Astrocyte (in vitro differentiated cells and primary cell): ENCODE measurements around the gene GPANK1. TPM values are rescaled to one million over a fixed set of nuclear protein-coding genes. Genes with fewer than 3 reads are reported as not detected.

Experiments used
- DNase-seq: peaks from one replicate; pipeline ENCODE4 v3.0.0-alpha.2; 2010; ENCODE audit warnings: low read depth
- FAIRE-seq: peaks from 2 replicates; lab custom pipeline; 2011; peaks lifted over from hg19 to GRCh38; lab: Jason Lieb, UNC
- H2AFZ ChIP-seq: 2 replicates; pipeline ENCODE4 v1.6.0; 2012; ENCODE audit warnings: low read depth, low read length, inconsistent platforms
- H3K27ac ChIP-seq: 2 replicates; pipeline ENCODE4 v1.5.1; 2011; ENCODE audit warnings: low read depth, low read length, inconsistent platforms
- H3K27me3 ChIP-seq: 2 replicates; pipeline ENCODE4 v1.6.0; 2011; ENCODE audit warnings: low read length, inconsistent platforms; ENCODE audit not compliant: insufficient read depth
- H3K36me3 ChIP-seq: 2 replicates; pipeline ENCODE4 v1.5.1; 2011; ENCODE audit warnings: low read length, inconsistent platforms; ENCODE audit not compliant: insufficient read depth
- H3K4me1 ChIP-seq: 2 replicates; pipeline ENCODE4 v1.5.1; 2011; ENCODE audit warnings: low read length, inconsistent platforms; ENCODE audit not compliant: insufficient read depth
- H3K4me2 ChIP-seq: 2 replicates; pipeline ENCODE4 v1.6.0; 2012; ENCODE audit warnings: low read length, inconsistent platforms
- H3K4me3 ChIP-seq: 2 replicates; pipeline ENCODE4 v1.5.1; 2011; ENCODE audit warnings: low read depth, mild to moderate bottlenecking, low read length, inconsistent platforms; ENCODE audit not compliant: insufficient read depth
- H3K79me2 ChIP-seq: 2 replicates; pipeline ENCODE4 v1.6.0; 2012; ENCODE audit warnings: mild to moderate bottlenecking, low read length, inconsistent platforms; ENCODE audit not compliant: insufficient read depth
- H3K9ac ChIP-seq: 2 replicates; pipeline ENCODE4 v1.6.0; 2012; ENCODE audit warnings: mild to moderate bottlenecking, low read length, inconsistent platforms
- H3K9me3 ChIP-seq: 2 replicates; pipeline ENCODE4 v1.5.1; 2012; ENCODE audit warnings: low read depth, mild to moderate bottlenecking, low read length, inconsistent platforms; ENCODE audit not compliant: insufficient read depth
- H4K20me1 ChIP-seq: 2 replicates; pipeline ENCODE4 v1.6.0; 2012; ENCODE audit warnings: low read length, inconsistent platforms; ENCODE audit not compliant: insufficient read depth
- H3K27ac Mint-ChIP-seq: one replicate; pipeline ENCODE4 v1.8.0; 2021; ENCODE audit warnings: mild to moderate bottlenecking, mixed read lengths; ENCODE audit not compliant: unreplicated experiment
- H3K27me3 Mint-ChIP-seq: one replicate; pipeline ENCODE4 v1.8.0; 2021; ENCODE audit warnings: low read depth, mixed read lengths; ENCODE audit not compliant: unreplicated experiment
- H3K36me3 Mint-ChIP-seq: one replicate; pipeline ENCODE4 v1.8.0; 2021; ENCODE audit warnings: low read depth, mixed read lengths; ENCODE audit not compliant: unreplicated experiment
- H3K4me1 Mint-ChIP-seq: one replicate; pipeline ENCODE4 v1.8.0; 2021; ENCODE audit warnings: low read depth, mixed read lengths; ENCODE audit not compliant: unreplicated experiment
- H3K4me3 Mint-ChIP-seq: one replicate; pipeline ENCODE4 v1.8.0; 2021; ENCODE audit warnings: mild to moderate bottlenecking, moderate library complexity, mixed read lengths; ENCODE audit not compliant: unreplicated experiment
- H3K9me3 Mint-ChIP-seq: one replicate; pipeline ENCODE4 v1.8.0; 2021; ENCODE audit warnings: mild to moderate bottlenecking, mixed read lengths; ENCODE audit not compliant: unreplicated experiment
- EZH2 ChIP-seq: IDR thresholded peaks from 2 replicates; pipeline ENCODE4 v1.6.1; 2012; ENCODE audit warnings: mild to moderate bottlenecking, low read length, inconsistent platforms; ENCODE audit not compliant: insufficient read depth
- total RNA-seq: library from RNA; stranded (reverse); gene quantifications from 2 replicates; pipeline ENCODE4 v1.2.1, GENCODE V29; 2021
- TF ChIP-seq, protein P1 (sequence below): IDR thresholded peaks from 2 replicates; pipeline ENCODE4 v1.5.1; 2011; ENCODE audit warnings: low read depth, mild to moderate bottlenecking, inconsistent platforms, low read length, moderate library complexity; ENCODE audit not compliant: insufficient read depth

The GPANK1 gene
- total RNA-seq, 1 donor from 2014 or later: 13.8 TPM

GRCh38 chr6:31621320-31621939, 43.4 kb downstream of the GPANK1 start:
- H2AFZ ChIP-seq: no peak overlapping the region
- no peak for DNase-seq

DNA sequence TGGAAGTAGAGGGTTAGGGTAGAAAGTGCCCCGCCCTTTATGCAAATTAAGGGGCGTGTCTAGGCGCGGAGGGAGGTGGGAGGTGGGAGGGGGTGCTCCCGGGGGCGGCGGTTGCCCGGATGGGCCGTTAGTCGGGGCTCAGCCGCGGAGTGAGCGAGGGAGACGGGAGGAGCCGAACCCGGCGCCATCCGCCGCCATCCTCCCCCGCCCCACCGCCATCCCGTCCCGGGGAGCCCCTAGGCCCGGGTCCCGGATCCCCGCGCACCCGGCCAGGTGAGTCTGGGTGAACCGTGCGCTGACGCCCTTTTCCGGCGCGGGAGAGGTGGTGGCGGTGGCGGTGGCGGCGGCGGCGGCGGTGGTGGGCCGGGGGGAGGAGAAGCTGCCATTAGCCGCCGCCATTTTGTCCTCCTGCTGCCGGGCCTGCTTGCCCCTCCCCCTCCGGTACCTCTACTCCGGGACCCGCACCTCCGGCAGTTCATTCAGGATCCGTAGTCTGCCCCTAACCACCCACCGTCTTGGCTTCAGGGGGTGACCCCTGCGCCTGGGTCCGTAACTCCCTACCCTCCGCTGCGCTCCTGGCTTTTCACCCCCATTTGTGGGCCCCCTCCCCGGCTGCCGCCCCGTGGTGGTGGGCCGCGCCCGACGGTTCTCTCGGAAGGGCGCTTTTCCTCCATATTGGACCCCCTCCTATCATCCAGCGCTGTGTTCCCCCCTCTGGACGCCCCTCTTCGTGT, 44.0 kb downstream of the GPANK1 start, which contains the start of gene PRRC2A:
Gene PRRC2A (plus strand): TSS at position 130 of the 734 bp plus-strand sequence. CDS start 2,075 bp downstream, outside the sequence.
- peak within 1 kb of the TSS; percentile 94 for H3K4me2 ChIP-seq
- H3K9ac ChIP-seq: peak within 1 kb of the TSS; percentile 93
- peak within 1 kb of the TSS; percentile 82 for H2AFZ ChIP-seq
- H3K4me3 Mint-ChIP-seq: peak within 1 kb of the TSS; percentile 97
- peaks cover 4% of the 10 kb centered on the region for H3K27me3 Mint-ChIP-seq
- peaks cover 21% of the 10 kb centered on the region for H3K36me3 ChIP-seq
- FAIRE-seq (no peak), DNase-seq (no peak)
- H3K9me3 ChIP-seq: no peaks in the 10 kb centered on the region
- peak within 1 kb of the TSS; percentile 99 for H3K27ac ChIP-seq
- H3K27ac Mint-ChIP-seq: peak within 1 kb of the TSS; percentile 98
- H3K79me2 ChIP-seq: peaks cover 51% of the 10 kb centered on the region
- no peaks in the 10 kb centered on the region for H3K27me3 ChIP-seq
- peaks cover 47% of the 10 kb centered on the region for H4K20me1 ChIP-seq
- H3K4me3 ChIP-seq: peak within 1 kb of the TSS; percentile 77
- H3K36me3 Mint-ChIP-seq: peaks cover 20% of the 10 kb centered on the region
- peaks cover 11% of the 10 kb centered on the region for H3K4me1 Mint-ChIP-seq
- no peaks in the 10 kb centered on the region for H3K9me3 Mint-ChIP-seq
- no peak for TF ChIP-seq EZH2
- TF ChIP-seq, protein P1, sequence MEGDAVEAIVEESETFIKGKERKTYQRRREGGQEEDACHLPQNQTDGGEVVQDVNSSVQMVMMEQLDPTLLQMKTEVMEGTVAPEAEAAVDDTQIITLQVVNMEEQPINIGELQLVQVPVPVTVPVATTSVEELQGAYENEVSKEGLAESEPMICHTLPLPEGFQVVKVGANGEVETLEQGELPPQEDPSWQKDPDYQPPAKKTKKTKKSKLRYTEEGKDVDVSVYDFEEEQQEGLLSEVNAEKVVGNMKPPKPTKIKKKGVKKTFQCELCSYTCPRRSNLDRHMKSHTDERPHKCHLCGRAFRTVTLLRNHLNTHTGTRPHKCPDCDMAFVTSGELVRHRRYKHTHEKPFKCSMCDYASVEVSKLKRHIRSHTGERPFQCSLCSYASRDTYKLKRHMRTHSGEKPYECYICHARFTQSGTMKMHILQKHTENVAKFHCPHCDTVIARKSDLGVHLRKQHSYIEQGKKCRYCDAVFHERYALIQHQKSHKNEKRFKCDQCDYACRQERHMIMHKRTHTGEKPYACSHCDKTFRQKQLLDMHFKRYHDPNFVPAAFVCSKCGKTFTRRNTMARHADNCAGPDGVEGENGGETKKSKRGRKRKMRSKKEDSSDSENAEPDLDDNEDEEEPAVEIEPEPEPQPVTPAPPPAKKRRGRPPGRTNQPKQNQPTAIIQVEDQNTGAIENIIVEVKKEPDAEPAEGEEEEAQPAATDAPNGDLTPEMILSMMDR: no peak
- peaks cover 12% of the 10 kb centered on the region for H3K4me1 ChIP-seq

More at GRCh38 chr6:31621320-31621939, 43.4 kb downstream of the GPANK1 start:
- H3K27me3 ChIP-seq: no peaks in the 10 kb centered on the region
- Mint-ChIP-seq H3K27me3 (peaks cover under 1% of the 10 kb centered on the region), H3K36me3 (peaks cover 24% of the 10 kb centered on the region), H3K4me3 (peak overlapping the region; percentile 97), H3K4me1 (peaks cover 9% of the 10 kb centered on the region), H3K9me3 (no peaks in the 10 kb centered on the region), H3K27ac (peak overlapping the region; percentile 97)
- H4K20me1 ChIP-seq: peaks cover 54% of the 10 kb centered on the region
- peaks cover 26% of the 10 kb centered on the region for H3K36me3 ChIP-seq
- H3K9ac ChIP-seq: peak overlapping the region; percentile 93
- peak overlapping the region; percentile 93 for H3K27ac ChIP-seq
- peak overlapping the region; percentile 77 for H3K4me3 ChIP-seq
- no peak for FAIRE-seq
- H3K79me2 ChIP-seq: peaks cover 58% of the 10 kb centered on the region
- peak overlapping the region; percentile 94 for H3K4me2 ChIP-seq
- H3K4me1 ChIP-seq: peaks cover 12% of the 10 kb centered on the region
- no peaks in the 10 kb centered on the region for H3K9me3 ChIP-seq
- TF ChIP-seq, protein P1: no peak
- TF ChIP-seq EZH2: no peak
